Loucy (cell line): ENCODE results near the gene SLC39A11.

Source experiments
- CTCF ChIP-seq: fragments of 200-600 bp; sonication (generic); conservative IDR thresholded peaks from 2 replicates; pipeline ENCODE4 v1.5.1; 2014; ENCODE audit warnings: mild to moderate bottlenecking, antibody characterized with exemption, low read length
- EZH2phosphoT487 ChIP-seq: fragments of 200-600 bp; IDR thresholded peaks from 2 replicates; pipeline ENCODE4 v1.6.1; 2018; ENCODE audit warnings: antibody characterized with exemption, mild to moderate bottlenecking, moderate library complexity, borderline replicate concordance

DNA sequence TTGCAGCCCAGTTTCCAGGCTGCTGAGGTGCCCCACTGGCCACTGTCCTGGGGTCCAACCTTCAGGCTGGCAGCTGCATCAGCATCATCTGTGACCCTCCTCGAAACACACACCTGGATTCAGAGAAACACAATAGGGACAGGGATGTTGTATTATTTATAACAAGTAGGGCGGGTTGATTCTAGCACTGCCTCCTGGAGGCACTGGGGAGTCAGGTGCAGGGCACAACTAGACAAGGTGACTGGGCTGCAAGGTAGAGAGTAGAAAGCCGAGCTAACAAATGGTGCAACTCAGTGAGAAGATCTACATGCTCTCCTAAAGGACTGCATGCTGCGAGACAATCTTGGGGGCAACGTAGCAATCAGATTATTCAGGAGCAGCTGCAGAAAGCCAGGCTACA, 317.3 kb downstream of the SLC39A11 start:
- no peak for TF ChIP-seq CTCF
- TF ChIP-seq EZH2phosphoT487: no peak
